Activated CD4-positive, alpha-beta memory T cell treated with anti-CD3 and anti-CD28 coated beads, Interleukin-2, amount 10 ng/mL, durations not matched to agents 7 days and 5 days (primary cell): ENCODE measurements around the gene RTEL1. TPM values are rescaled to one million over a fixed set of nuclear protein-coding genes. Genes with fewer than 3 reads are reported as not detected.

ENCODE experiments used
- CTCF ChIA-PET: fragments of 350-600 bp; sonication (Branson Sonifier 250); formaldehyde crosslinking; loops from one replicate; lab custom pipeline; 2021; ENCODE audit warnings: antibody characterized with exemption, inconsistent platforms; lab: Charles Lee
- POLR2A ChIA-PET: fragments of 350-600 bp; sonication (Branson Sonifier 250); formaldehyde crosslinking; loops from one replicate; lab custom pipeline; 2021; ENCODE audit warnings: antibody characterized with exemption; lab: Charles Lee
- DNase-seq: peaks from one replicate; pipeline ENCODE4 v3.0.0-alpha.2; 2020
- H3K27ac Mint-ChIP-seq: one replicate; pipeline ENCODE4 v1.8.0; 2021; ENCODE audit warnings: mild to moderate bottlenecking, mixed read lengths
- H3K27me3 Mint-ChIP-seq: one replicate; pipeline ENCODE4 v1.8.0; 2021; ENCODE audit warnings: mixed read lengths
- H3K36me3 Mint-ChIP-seq: one replicate; pipeline ENCODE4 v1.8.0; 2021; ENCODE audit warnings: low read depth, mixed read lengths
- H3K4me1 Mint-ChIP-seq: one replicate; pipeline ENCODE4 v1.8.0; 2021; ENCODE audit warnings: mixed read lengths
- H3K4me3 Mint-ChIP-seq: one replicate; pipeline ENCODE4 v1.8.0; 2021; ENCODE audit warnings: mild to moderate bottlenecking, mixed read lengths
- H3K9me3 Mint-ChIP-seq: one replicate; pipeline ENCODE4 v1.8.0; 2021; ENCODE audit warnings: mixed read lengths
- total RNA-seq, 2 experiments: library from RNA; stranded (reverse); gene quantifications; one replicate each; pipeline ENCODE4 v1.2.3, GENCODE V29; 2021

RTEL1 gene
- total RNA-seq, 2 experiments from 2014 or later = 29.2 to 30.0 TPM

- POLR2A ChIA-PET = interaction anchor here (1.3 to 9.3 kb wide), 3 partner anchors 31 to 184 kb away, joined by 4 to 120 read pairs (median 21); partner anchors contain the start of genes LIME1 and SLC2A4RG
- H3K9me3 Mint-ChIP-seq = no peaks in the 10 kb centered on the region
- no peak overlapping the region for H3K27ac Mint-ChIP-seq
- H3K36me3 Mint-ChIP-seq = peaks cover 35% of the 10 kb centered on the region
- no peak for DNase-seq
- CTCF ChIA-PET = interaction anchor here (0.8 kb wide), 1 partner anchor 10 kb away, joined by 3 read pairs; no protein-coding TSS in a partner anchor
- no peaks in the 10 kb centered on the region for H3K27me3 Mint-ChIP-seq
- peaks cover 55% of the 10 kb centered on the region for H3K4me1 Mint-ChIP-seq
- H3K4me3 Mint-ChIP-seq = peak overlapping the region; percentile 90
These were observed 47.3 kb downstream of the RTEL1 start for GRCh38 chr20:63705232-63706026.

- ChIA-PET POLR2A (interaction anchor here (1.0 to 9.3 kb wide), 5 partner anchors 30 to 414 kb away, joined by 3 to 120 read pairs (median 4); partner anchors contain the start of genes LIME1 and SLC2A4RG), CTCF (interaction anchor here (0.6 to 3.0 kb wide), 5 partner anchors 9 to 159 kb away, joined by 3 to 35 read pairs (median 7); partner anchors contain the start of genes LIME1 and TPD52L2)
- DNase-seq = no peak
- no peaks in the 10 kb centered on the region for H3K27me3 Mint-ChIP-seq
- peaks cover 58% of the 10 kb centered on the region for H3K4me1 Mint-ChIP-seq
- H3K36me3 Mint-ChIP-seq = peaks cover 42% of the 10 kb centered on the region
- H3K4me3 Mint-ChIP-seq = peak overlapping the region; percentile 90
- peak overlapping the region; percentile 87 for H3K27ac Mint-ChIP-seq
- no peaks in the 10 kb centered on the region for H3K9me3 Mint-ChIP-seq
These were observed 48.0 kb downstream of the RTEL1 start for GRCh38 chr20:63706027-63706695.

GRCh38 chr20:63706852-63707557, 48.9 kb downstream of the RTEL1 start:
- ChIA-PET POLR2A (interaction anchor here (0.8 to 9.3 kb wide), 18 partner anchors 8 to 413 kb away, joined by 3 to 120 read pairs (median 4); partner anchors contain the start of genes LIME1, RTEL1, SLC2A4RG and TPD52L2), CTCF (interaction anchor here (0.6 to 3.0 kb wide), 20 partner anchors 8 to 332 kb away, joined by 3 to 35 read pairs (median 4); partner anchors contain the start of genes LIME1, PRPF6, PTK6 and SAMD10)
- H3K9me3 Mint-ChIP-seq = no peaks in the 10 kb centered on the region

GRCh38 chr20:63707558-63708300, 49.6 kb downstream of the RTEL1 start, which contains the start of the genes ARFRP1 and ZGPAT:
ARFRP1 (minus strand) TSS chr20:63707976; CDS start chr20:63707091, 885 bp downstream.
ZGPAT (plus strand) TSS chr20:63708039; CDS start chr20:63708581, 542 bp downstream.
- ChIA-PET POLR2A (interaction anchor here (0.6 to 9.3 kb wide), 22 partner anchors 9 to 261 kb away, joined by 3 to 120 read pairs (median 4); partner anchors contain the start of genes LIME1, RTEL1, SLC2A4RG and TNFRSF6B), CTCF (interaction anchor here (0.7 to 3.0 kb wide), 23 partner anchors 12 to 331 kb away, joined by 3 to 35 read pairs (median 4); partner anchors contain the start of genes LIME1, PRPF6, PTK6 and SAMD10)
- peak; percentile 93 for DNase-seq
- H3K27ac Mint-ChIP-seq = peak within 1 kb of the TSS; percentile 87
- peak within 1 kb of the TSS; percentile 90 for H3K4me3 Mint-ChIP-seq
- peaks cover 59% of the 10 kb centered on the region for H3K4me1 Mint-ChIP-seq
- H3K27me3 Mint-ChIP-seq = no peaks in the 10 kb centered on the region
- H3K36me3 Mint-ChIP-seq = peaks cover 58% of the 10 kb centered on the region
- H3K9me3 Mint-ChIP-seq = peaks cover 3% of the 10 kb centered on the region

More at GRCh38 chr20:63706852-63707557, 48.9 kb downstream of the RTEL1 start:
- peaks cover 50% of the 10 kb centered on the region for H3K36me3 Mint-ChIP-seq
- H3K27ac Mint-ChIP-seq = peak overlapping the region; percentile 87
- H3K4me1 Mint-ChIP-seq = peaks cover 58% of the 10 kb centered on the region
- H3K27me3 Mint-ChIP-seq = no peaks in the 10 kb centered on the region
- DNase-seq = peak; percentile 72
- peak overlapping the region; percentile 90 for H3K4me3 Mint-ChIP-seq

- Mint-ChIP-seq H3K27me3 (no peaks in the 10 kb centered on the region), H3K4me3 (peak overlapping the region; percentile 90), H3K4me1 (peaks cover 59% of the 10 kb centered on the region), H3K9me3 (peaks cover 3% of the 10 kb centered on the region), H3K27ac (peak overlapping the region; percentile 61), H3K36me3 (peaks cover 61% of the 10 kb centered on the region)
- no peak for DNase-seq
- ChIA-PET POLR2A (interaction anchor here (0.6 to 9.3 kb wide), 20 partner anchors 8 to 260 kb away, joined by 3 to 120 read pairs (median 4); partner anchors contain the start of genes LIME1, RTEL1, SLC2A4RG and TNFRSF6B), CTCF (interaction anchor here (0.8 to 3.0 kb wide), 20 partner anchors 12 to 330 kb away, joined by 3 to 35 read pairs (median 4); partner anchors contain the start of genes LIME1, PRPF6, PTK6 and SAMD10)
These were observed 50.4 kb downstream of the RTEL1 start for GRCh38 chr20:63708301-63709148.

- H3K36me3 Mint-ChIP-seq = peaks cover 65% of the 10 kb centered on the region
- H3K9me3 Mint-ChIP-seq = peaks cover 3% of the 10 kb centered on the region
- CTCF ChIA-PET = interaction anchor here (1.6 to 3.0 kb wide), 3 partner anchors 12 to 156 kb away, joined by 5 to 29 read pairs (median 13); partner anchors contain the start of gene TPD52L2
- POLR2A ChIA-PET = interaction anchor here (0.9 to 9.3 kb wide), 4 partner anchors 19 to 42 kb away, joined by 3 to 120 read pairs (median 6); partner anchors contain the start of genes LIME1 and SLC2A4RG
- H3K27ac Mint-ChIP-seq = no peak overlapping the region
- no peak for DNase-seq
- H3K27me3 Mint-ChIP-seq = no peaks in the 10 kb centered on the region
- peaks cover 59% of the 10 kb centered on the region for H3K4me1 Mint-ChIP-seq
- peak overlapping the region; percentile 90 for H3K4me3 Mint-ChIP-seq
These were observed 51.0 kb downstream of the RTEL1 start for GRCh38 chr20:63709149-63709527.

GRCh38 chr20:63711085-63711645, 53.1 kb downstream of the RTEL1 start:
- Mint-ChIP-seq H3K4me1 (peaks cover 58% of the 10 kb centered on the region), H3K27ac (peak overlapping the region; percentile 37), H3K27me3 (no peaks in the 10 kb centered on the region), H3K9me3 (peaks cover 9% of the 10 kb centered on the region), H3K36me3 (peaks cover 71% of the 10 kb centered on the region), H3K4me3 (peak overlapping the region; percentile 54)
- no peak for DNase-seq
- ChIA-PET CTCF (interaction anchor here (0.9 to 1.6 kb wide), 4 partner anchors 11 to 328 kb away, joined by 3 to 5 read pairs (median 3); partner anchors contain the start of gene PTK6), POLR2A (interaction anchor here (0.8 to 1.1 kb wide), 3 partner anchors 25 to 28 kb away, joined by 3 to 4 read pairs (median 4); no protein-coding TSS in a partner anchor)

GRCh38 chr20:63712191-63712590, 54.1 kb downstream of the RTEL1 start:
- H3K27ac Mint-ChIP-seq = no peak overlapping the region
- H3K27me3 Mint-ChIP-seq = no peaks in the 10 kb centered on the region
- CTCF ChIA-PET = interaction anchor here (1.5 kb wide), 1 partner anchor 327 kb away, joined by 3 read pairs; no protein-coding TSS in a partner anchor
- peaks cover 10% of the 10 kb centered on the region for H3K9me3 Mint-ChIP-seq
- H3K36me3 Mint-ChIP-seq = peaks cover 72% of the 10 kb centered on the region
- DNase-seq = no peak
- H3K4me1 Mint-ChIP-seq = peaks cover 54% of the 10 kb centered on the region
- H3K4me3 Mint-ChIP-seq = no peak overlapping the region
- POLR2A ChIA-PET = interaction anchor here (0.7 to 2.0 kb wide), 4 partner anchors 14 to 27 kb away, joined by 3 to 7 read pairs (median 4); no protein-coding TSS in a partner anchor

DNA sequence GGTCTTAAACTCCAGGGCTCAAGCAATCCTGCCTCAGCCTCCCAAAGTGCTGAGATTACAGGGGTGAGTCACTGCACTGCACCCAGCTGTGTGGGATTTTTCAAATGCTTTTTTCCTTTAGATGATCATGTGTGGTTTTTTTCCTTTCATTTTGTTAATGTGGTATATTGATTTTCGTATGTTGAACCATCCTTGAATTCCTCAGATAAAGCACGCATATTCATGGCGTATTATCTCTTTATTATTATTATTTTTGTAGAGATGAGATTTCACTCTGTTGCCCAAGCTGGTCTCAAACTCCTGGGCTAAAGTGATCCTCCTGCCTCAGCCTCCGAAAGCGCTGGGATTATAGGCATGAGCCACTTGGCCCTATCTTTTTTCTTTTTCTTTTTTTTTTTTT, 56.7 kb downstream of the RTEL1 start:
- peaks cover 85% of the 10 kb centered on the region for H3K36me3 Mint-ChIP-seq
- H3K27ac Mint-ChIP-seq = no peak overlapping the region
- POLR2A ChIA-PET = no interaction called here
- peaks cover 15% of the 10 kb centered on the region for H3K9me3 Mint-ChIP-seq
- no peak overlapping the region for H3K4me3 Mint-ChIP-seq
- CTCF ChIA-PET = interaction anchor here (0.8 to 1.5 kb wide), 2 partner anchors 9 to 21 kb away, joined by 3 read pairs; partner anchors contain the start of gene LIME1
- no peaks in the 10 kb centered on the region for H3K27me3 Mint-ChIP-seq
- H3K4me1 Mint-ChIP-seq = peaks cover 47% of the 10 kb centered on the region
- DNase-seq = no peak

- ChIA-PET CTCF (interaction anchor here (5.2 kb wide), 1 partner anchor 11 kb away, joined by 13 read pairs; the partner anchor contains the start of genes ARFRP1 and ZGPAT), POLR2A (no interaction called here)
- Mint-ChIP-seq H3K27ac (no peak overlapping the region), H3K36me3 (peaks cover 79% of the 10 kb centered on the region), H3K4me1 (peaks cover 37% of the 10 kb centered on the region), H3K4me3 (no peak overlapping the region), H3K9me3 (peaks cover 12% of the 10 kb centered on the region), H3K27me3 (no peaks in the 10 kb centered on the region)
- DNase-seq = no peak
These were observed 60.9 kb downstream of the RTEL1 start for GRCh38 chr20:63718996-63719395.
